SK-N-SH (cell line): ENCODE measurements around the gene OLAH. TPM values are rescaled to one million over a fixed set of nuclear protein-coding genes. Genes with fewer than 3 reads are reported as not detected.

Source experiments
- CTCF ChIA-PET: fragments of 300-600, 350-600 bp; formaldehyde crosslinking; extraction: SDS; loops from one replicate; lab custom pipeline; 2021; lab: Yijun Ruan, JAX
- POLR2A ChIA-PET: fragments of 350-600 bp; sonication (Branson Sonifier 250); formaldehyde crosslinking; extraction: SDS; loops from one replicate; lab custom pipeline; 2020; ENCODE audit warnings: antibody characterized with exemption, inconsistent platforms; lab: Yijun Ruan, JAX
- DNase-seq: peaks from one replicate; pipeline ENCODE4 v3.0.0; 2012
- H2AFZ ChIP-seq: fragments of 200-600 bp; sonication (generic); 2 replicates; pipeline ENCODE4 v1.8.1; 2016; ENCODE audit warnings: antibody characterized with exemption, mild to moderate bottlenecking, low read depth
- H3F3A ChIP-seq: fragments of 200-600 bp; sonication (generic); replicated peaks from 2 replicates; pipeline ENCODE3; 2016; ENCODE audit warnings: antibody characterized with exemption, mild to moderate bottlenecking; ENCODE audit not compliant: insufficient read depth
- H3K27ac ChIP-seq, 2 experiments: fragments of 200-500 bp in 1 of 2; fragments of 200-600 bp in 1 of 2; sonication (Bioruptor generic) in 1 of 2; sonication (generic), shearing (Covaris generic) in 1 of 2; 2 replicates each; pipeline versions ENCODE4 v1.5.1 to v1.6.1; 2014 to 2016; ENCODE audit warnings: low read depth in 2 of 2, inconsistent platforms in 1 of 2, low read length in 1 of 2, mild to moderate bottlenecking in 1 of 2, mixed read lengths in 1 of 2
- H3K27me3 ChIP-seq: fragments of 200-600 bp; sonication (generic), shearing (Covaris generic); 2 replicates; pipeline ENCODE4 v1.6.1; 2016; ENCODE audit warnings: mixed run types; ENCODE audit not compliant: insufficient read depth
- H3K36me3 ChIP-seq, 2 experiments: fragments of 200-500 bp in 1 of 2; fragments of 200-600 bp in 1 of 2; sonication (Bioruptor generic) in 1 of 2; sonication (generic) in 1 of 2; replicated peaks in 1 of 2; 2 replicates each; pipeline versions ENCODE3 to v1.5.1; 2014 to 2016; ENCODE audit warnings: low read length in 1 of 2, mild to moderate bottlenecking in 1 of 2; ENCODE audit not compliant: insufficient read depth in 2 of 2, control insufficient read depth in 1 of 2
- H3K4me1 ChIP-seq, 2 experiments: fragments of 200-500 bp in 1 of 2; fragments of 200-600 bp in 1 of 2; sonication (Bioruptor generic) in 1 of 2; sonication (generic), shearing (Covaris generic) in 1 of 2; 2 replicates each; pipeline versions ENCODE4 v1.5.1 to v1.6.1; 2014 to 2016; ENCODE audit warnings: low read depth in 1 of 2, low read length in 1 of 2, mixed run types in 1 of 2; ENCODE audit not compliant: insufficient read depth in 2 of 2, control insufficient read depth in 1 of 2
- H3K4me2 ChIP-seq: fragments of 200-600 bp; sonication (generic), shearing (Covaris generic); 2 replicates; pipeline ENCODE4 v1.6.1; 2017; ENCODE audit warnings: mixed run types
- H3K4me3 ChIP-seq, 2 experiments: fragments of 200-500 bp in 1 of 2; fragments of 200-600 bp in 1 of 2; sonication (Bioruptor generic) in 1 of 2; sonication (generic), shearing (Covaris generic) in 1 of 2; 2 replicates each; pipeline versions ENCODE4 v1.5.1 to v1.8.1; 2014 to 2016; ENCODE audit warnings: low read depth in 2 of 2, inconsistent platforms in 1 of 2, low read length in 1 of 2, mild to moderate bottlenecking in 1 of 2, mixed read lengths in 1 of 2, moderate library complexity in 1 of 2
- H3K79me2 ChIP-seq: fragments of 200-600 bp; sonication (generic); 2 replicates; pipeline ENCODE4 v1.8.1; 2017; ENCODE audit warnings: mild to moderate bottlenecking; ENCODE audit not compliant: insufficient read depth
- H3K9ac ChIP-seq: fragments of 200-600 bp; sonication (generic); 2 replicates; pipeline ENCODE4 v1.6.1; 2017; ENCODE audit warnings: mixed run types
- H3K9me2 ChIP-seq: fragments of 200-600 bp; sonication (generic); 2 replicates; pipeline ENCODE4 v1.6.1; 2017; ENCODE audit warnings: mixed run types
- H3K9me3 ChIP-seq: fragments of 200-600 bp; sonication (generic); 2 replicates; pipeline ENCODE4 v1.6.1; 2017; ENCODE audit warnings: mixed run types, mild to moderate bottlenecking, moderate library complexity
- H4K20me1 ChIP-seq: fragments of 200-600 bp; sonication (generic); 2 replicates; pipeline ENCODE4 v1.6.1; 2017; ENCODE audit warnings: mild to moderate bottlenecking, mixed run types; ENCODE audit not compliant: insufficient read depth
- ELF1 ChIP-seq: IDR thresholded peaks from 2 replicates; pipeline ENCODE4 v1.4.0; 2012
- FOSL2 ChIP-seq: IDR thresholded peaks from 2 replicates; pipeline ENCODE4 v1.4.0; 2012; ENCODE audit warnings: low read depth, mild to moderate bottlenecking, moderate library complexity, borderline replicate concordance
- FOXJ3 ChIP-seq: sonication (generic); formaldehyde crosslinking; IDR thresholded peaks from 2 replicates; pipeline ENCODE4 v1.5.1; 2020; ENCODE audit warnings: mild to moderate bottlenecking, missing genetic modification reagents
- FOXM1 ChIP-seq: IDR thresholded peaks from 2 replicates; pipeline ENCODE4 v1.4.0; 2012; ENCODE audit warnings: low read depth, mild to moderate bottlenecking
- GATA2 ChIP-seq: sonication (generic); formaldehyde crosslinking; IDR thresholded peaks from 2 replicates; pipeline ENCODE4 v1.5.0; 2020; ENCODE audit warnings: mild to moderate bottlenecking, missing genetic modification reagents
- JUND ChIP-seq: IDR thresholded peaks from 2 replicates; pipeline ENCODE4 v1.4.0; 2012
- MAX ChIP-seq: IDR thresholded peaks from 2 replicates; pipeline ENCODE4 v1.4.0; 2012; ENCODE audit warnings: low read depth
- NFIC ChIP-seq: IDR thresholded peaks from 2 replicates; pipeline ENCODE4 v1.4.0; 2012; ENCODE audit warnings: borderline replicate concordance
- PBX3 ChIP-seq: IDR thresholded peaks from 2 replicates; pipeline ENCODE4; 2012
- RCOR1 ChIP-seq: fragments of 150-350 bp; IDR thresholded peaks from 2 replicates; pipeline ENCODE4 v1.6.1; 2017; ENCODE audit warnings: antibody characterized with exemption, low read length
- RXRA ChIP-seq: IDR thresholded peaks from 2 replicates; pipeline ENCODE4 v1.4.0; 2012; ENCODE audit warnings: low read depth, mild to moderate bottlenecking, borderline replicate concordance
- SIN3A ChIP-seq: IDR thresholded peaks from 2 replicates; pipeline ENCODE4 v1.6.1; 2012; ENCODE audit warnings: low read depth, mild to moderate bottlenecking, low read length, moderate library complexity, borderline replicate concordance
- SMC3 ChIP-seq: IDR thresholded peaks from 2 replicates; pipeline ENCODE4 v1.6.1; 2012; ENCODE audit warnings: low read depth, low read length, improper control_type of control experiment
- TAF1 ChIP-seq: IDR thresholded peaks from 2 replicates; pipeline ENCODE4 v1.6.1; 2012; ENCODE audit warnings: low read depth, mild to moderate bottlenecking, low read length, moderate library complexity, borderline replicate concordance
- USF1 ChIP-seq: IDR thresholded peaks from 2 replicates; pipeline ENCODE4 v1.4.0; 2012; ENCODE audit warnings: low read depth, borderline replicate concordance
- USF2 ChIP-seq: fragments of 150-350 bp; IDR thresholded peaks from 2 replicates; pipeline ENCODE4 v1.6.1; 2017; ENCODE audit warnings: antibody characterized with exemption, low read length, low read depth, borderline replicate concordance
- ZBTB33 ChIP-seq: IDR thresholded peaks from 2 replicates; pipeline ENCODE4 v1.4.0; 2012; ENCODE audit warnings: low read depth, borderline replicate concordance
- WGBS: methylation state at CpG from one replicate; pipeline ENCODE4 v1.1.6; 2017; ENCODE audit warnings: low lambda C conversion rate; 5-methylcytosine and 5-hydroxymethylcytosine counted together
- polyA plus RNA-seq, 3 experiments: library from polyadenylated mRNA; depleted of rRNA; stranded (reverse); fragments of >200 nt; gene quantifications; 2 replicates each; pipeline ENCODE4 v1.2.3, GENCODE V29; 2012

OLAH gene
- polyA plus RNA-seq, 1 of the 3 experiments (the other 2 are of a cell fraction) = not detected

- Histone ChIP-seq H3F3A (no peaks in the 10 kb centered on the region), H4K20me1 (no peaks in the 10 kb centered on the region), H3K9ac (no peak overlapping the region), H3K27ac (no peak overlapping the region), H3K9me2 (no peaks in the 10 kb centered on the region), H3K4me2 (no peak overlapping the region), H2AFZ (no peak overlapping the region), H3K79me2 (no peaks in the 10 kb centered on the region), H3K4me3 (no peak overlapping the region), H3K4me1 (no peaks in the 10 kb centered on the region), H3K27me3 (no peaks in the 10 kb centered on the region), H3K36me3 (no peaks in the 10 kb centered on the region), H3K9me3 (no peaks in the 10 kb centered on the region)
- ChIA-PET CTCF (interaction anchor here (0.8 kb wide), 1 partner anchor 64 kb away, joined by 3 read pairs; no protein-coding TSS in a partner anchor), POLR2A (no interaction called here)
- no peak for DNase-seq
- WGBS = 86% methylated on average over 16 of the region's 18 CpGs
- no peak for TF ChIP-seq GATA2 (CRISPR knock-in tag)
- TF ChIP-seq USF2 = no peak
- TF ChIP-seq FOXJ3 = no peak
- no peak for TF ChIP-seq RCOR1
- no peak for TF ChIP-seq FOXM1
- no peak for TF ChIP-seq MAX
- no peak for TF ChIP-seq ELF1
- no peak for TF ChIP-seq TAF1
- TF ChIP-seq NFIC = no peak
- TF ChIP-seq PBX3 = no peak
- TF ChIP-seq JUND = no peak
- no peak for TF ChIP-seq USF1
- no peak for TF ChIP-seq FOSL2
- TF ChIP-seq SMC3 = no peak
- no peak for TF ChIP-seq ZBTB33
- no peak for TF ChIP-seq RXRA
- no peak for TF ChIP-seq SIN3A
Observed at GRCh38 chr10:15035385-15036301, 8.1 kb upstream of the OLAH start.
